Pancreas (tissue), 10 donors: ENCODE data around the gene TK1. TPM values are rescaled to one million over a fixed set of nuclear protein-coding genes. Genes with fewer than 3 reads are reported as not detected.

Source experiments
- ATAC-seq, 4 donors: fragments of 200-7000 bp; cut with Tn5 transposase; one replicate each; pipeline versions ENCODE4 v1.8.0 to v1.9.1; 2020; ENCODE audit warnings: mild to moderate bottlenecking in 4 of 4, moderate library complexity in 4 of 4
- DNase-seq, 6 donors: peaks; one replicate each; pipeline ENCODE4 v3.0.0-alpha.2; 2020
- FAIRE-seq: peaks from 2 replicates; lab custom pipeline; 2012; peaks lifted over from hg19 to GRCh38; lab: Jason Lieb, UNC
- H3K27ac ChIP-seq, 4 donors: fragments of 200-600 bp; sonication (generic); 1 replicate in 3 of 4; 2 replicates in 1 of 4; pipeline versions ENCODE4 v1.5.0 to v1.8.0; 2020
- H3K27me3 ChIP-seq, 4 donors: fragments of 200-600 bp; one replicate each; pipeline ENCODE4 v1.8.0; 2021
- H3K36me3 ChIP-seq, 3 donors: fragments of 200-600 bp; sonication (generic) in 1 of 3; one replicate each; pipeline versions ENCODE4 v1.5.0 to v1.8.0; 2020 to 2021
- H3K4me1 ChIP-seq, 3 donors: fragments of 200-600 bp; one replicate each; pipeline ENCODE4 v1.8.0; 2021
- H3K4me3 ChIP-seq, 4 donors: fragments of 200-600 bp; sonication (generic) in 2 of 4; one replicate each; pipeline versions ENCODE4 v1.5.0 to v1.8.0; 2020 to 2021
- H3K9me3 ChIP-seq, 4 donors: fragments of 200-600 bp; one replicate each; pipeline ENCODE4 v1.8.0; 2021
- CTCF ChIP-seq, 4 donors: fragments of 200-600 bp; sonication (generic) in 3 of 4; IDR thresholded peaks; one replicate each; pipeline versions ENCODE4 v1.5.0 to v1.8.0; 2021; ENCODE audit warnings: antibody characterized with exemption in 4 of 4
- WGBS, 2 donors: extraction: QIAGEN DNeasy Blood & Tissue Kit; methylation state at CpG; one replicate each; pipeline ENCODE4 v1.1.7; 2013; 5-methylcytosine and 5-hydroxymethylcytosine counted together
- intact Hi-C, 3 donors: fragments of 100-400 bp; cut with DNase I; formaldehyde crosslinking; loops; one replicate each; pipeline versions ENCODE4 v1.11.1 to v1.14.2; 2022
- polyA plus RNA-seq, 2 donors: library from polyadenylated mRNA; stranded (reverse); fragments of 200-250 nt; gene quantifications; one replicate each; pipeline ENCODE4 v1.2.3, GENCODE V29; 2013
- total RNA-seq, 6 donors: library from RNA; stranded (reverse); fragmentation: NEBNext Ultra II Directional in 4 of 6; extraction: Animal tissue kit (Norgen Biotek cat#: 25700) in 4 of 6; gene quantifications; one replicate each; pipeline versions ENCODE4 v1.2.1 to v1.2.4, GENCODE V29; 2021 to 2023
- donor health status: healthy with polysubstance abuse.
- donor health status: DM: no; HTN: no; CAD: no; lungs with moderate emphysema.
- donor health status: DM: no; HTN: no; CAD: no.
- donor health status: control.
- donor health status: control.
- donor health status: Bipolar disorder and iron deficiency.
- donor health status: DM: yes; HTN: yes; CAD: no.
- donor health status: DM: no; HTN: no; CAD: no.
- donor health status: DM: no; HTN: no; CAD: no.
- donor health status: DM: yes; HTN: yes; CAD: no.

Gene TK1
- total and polyA plus RNA-seq, 8 donors: 1.2 to 4.2 (median 2.6) TPM

- FAIRE-seq (no peak), DNase-seq (no peak), ATAC-seq (no peak)
- H3K9me3 ChIP-seq: no peaks in the 10 kb centered on the region
- H3K27me3 ChIP-seq: no peaks in the 10 kb centered on the region
- peak overlapping the region; percentile 47 to 81 (median 68) for H3K27ac ChIP-seq
- TF ChIP-seq CTCF (IDR thresholded peaks at IDR 0.05): no peak
- H3K36me3 ChIP-seq: no peaks in the 10 kb centered on the region
- intact Hi-C loops: no loop called here
- H3K4me3 ChIP-seq: no peak overlapping the region
- 54 to 69% methylated on average over 12 of the region's 12 CpGs for WGBS, 2 donors
- peaks cover 32 to 37% (median 32%) of the 10 kb centered on the region in 3 donors for H3K4me1 ChIP-seq
These were observed 2.9 kb downstream of the TK1 start for GRCh38 chr17:78183916-78184315.

GRCh38 chr17:78182504-78182903 lies 4.3 kb downstream of the TK1 start:
- DNase-seq: peak; percentile 66 to 85 (median 75)
- 45 to 48% methylated on average over 13 of the region's 13 CpGs for WGBS, 2 donors
- Histone ChIP-seq H3K9me3 (no peaks in the 10 kb centered on the region), H3K36me3 (no peaks in the 10 kb centered on the region), H3K4me3 (no peak overlapping the region), H3K27me3 (no peaks in the 10 kb centered on the region), H3K4me1 (peaks cover 32 to 37% (median 33%) of the 10 kb centered on the region in 3 donors), H3K27ac (peak overlapping the region; percentile 40 to 64 (median 50))
- intact Hi-C loops: no loop called here
- ATAC-seq: peak in 3 of 4 donors; percentile 12 to 36 (median 35)
- no peak for FAIRE-seq
- no peak for TF ChIP-seq CTCF (IDR thresholded peaks at IDR 0.05)

GRCh38 chr17:78180508-78180907 lies 6.3 kb downstream of the TK1 start:
- H3K27me3 ChIP-seq: no peaks in the 10 kb centered on the region
- DNase-seq (no peak), FAIRE-seq (peak; percentile 32), ATAC-seq (no peak)
- no peaks in the 10 kb centered on the region for H3K36me3 ChIP-seq
- no peaks in the 10 kb centered on the region for H3K9me3 ChIP-seq
- H3K27ac ChIP-seq: no peak overlapping the region
- peaks cover 41 to 49% (median 48%) of the 10 kb centered on the region in 3 donors for H3K4me1 ChIP-seq
- intact Hi-C loops: no loop called here
- no peak for TF ChIP-seq CTCF (IDR thresholded peaks at IDR 0.05)
- 81% methylated on average over 2 of the region's 2 CpGs for WGBS, 2 donors
- no peak overlapping the region for H3K4me3 ChIP-seq

GRCh38 chr17:78180083-78180482 lies 6.8 kb downstream of the TK1 start:
- intact Hi-C loops: no loop called here
- peaks cover 37 to 49% (median 48%) of the 10 kb centered on the region in 3 donors for H3K4me1 ChIP-seq
- FAIRE-seq (no peak), ATAC-seq (no peak), DNase-seq (no peak)
- no peaks in the 10 kb centered on the region for H3K9me3 ChIP-seq
- TF ChIP-seq CTCF (IDR thresholded peaks at IDR 0.05): no peak
- no peak overlapping the region for H3K4me3 ChIP-seq
- no peaks in the 10 kb centered on the region for H3K36me3 ChIP-seq
- 78 to 85% methylated on average over 14 of the region's 14 CpGs for WGBS, 2 donors
- H3K27me3 ChIP-seq: no peaks in the 10 kb centered on the region
- no peak overlapping the region for H3K27ac ChIP-seq

- Histone ChIP-seq H3K4me1 (peaks cover 30 to 46% (median 46%) of the 10 kb centered on the region in 3 donors), H3K36me3 (no peaks in the 10 kb centered on the region), H3K27ac (no peak overlapping the region), H3K27me3 (no peaks in the 10 kb centered on the region), H3K4me3 (no peak overlapping the region), H3K9me3 (no peaks in the 10 kb centered on the region)
- no peak for FAIRE-seq
- TF ChIP-seq CTCF (IDR thresholded peaks at IDR 0.05): no peak
- intact Hi-C loops: loop anchor here in 1 of 3 donors (5.0 kb wide), 1 partner anchor 57 kb away; no protein-coding TSS in a partner anchor
- peak in 1 of 4 donors; percentile 1 for ATAC-seq
- WGBS, 2 donors: 92 to 95% methylated on average over 17 of the region's 17 CpGs
- DNase-seq: peak in 1 of 6 donors; percentile 31
These were observed 7.5 kb downstream of the TK1 start for GRCh38 chr17:78179372-78179771.
